Measurements from ENCODE around the gene ABHD12B. TPM values are rescaled to one million over a fixed set of nuclear protein-coding genes. Genes with fewer than 3 reads are reported as not detected.

The ABHD12B gene
- total and polyA plus RNA-seq, 2 donors from 2014 or later, result 0.88 TPM; not detected in 1

DNA sequence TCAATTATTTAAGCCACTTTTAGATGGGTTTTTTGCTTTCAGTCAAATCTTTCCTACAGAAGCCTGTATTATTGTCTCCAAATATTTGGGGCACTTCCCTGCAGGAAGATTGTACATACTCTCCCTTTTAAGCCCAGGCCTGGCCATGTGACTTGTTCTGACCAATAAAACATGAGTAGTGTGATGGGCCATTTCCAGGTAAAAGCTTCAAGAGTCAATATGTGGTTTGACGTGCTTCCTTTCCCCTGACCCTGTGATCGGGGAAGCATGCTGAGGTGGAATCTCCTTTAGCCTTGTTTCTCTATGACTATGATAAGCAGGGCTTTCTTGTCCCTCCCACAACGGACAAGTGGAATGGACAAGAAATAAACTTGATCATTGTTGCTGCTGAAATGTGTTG is 26.7 kb upstream of the ABHD12B start:
- H3K27me3 ChIP-seq (ENCODE audit: control insufficient read depth, insufficient read depth, low read length), result no peaks in the 10 kb centered on the region

DNA sequence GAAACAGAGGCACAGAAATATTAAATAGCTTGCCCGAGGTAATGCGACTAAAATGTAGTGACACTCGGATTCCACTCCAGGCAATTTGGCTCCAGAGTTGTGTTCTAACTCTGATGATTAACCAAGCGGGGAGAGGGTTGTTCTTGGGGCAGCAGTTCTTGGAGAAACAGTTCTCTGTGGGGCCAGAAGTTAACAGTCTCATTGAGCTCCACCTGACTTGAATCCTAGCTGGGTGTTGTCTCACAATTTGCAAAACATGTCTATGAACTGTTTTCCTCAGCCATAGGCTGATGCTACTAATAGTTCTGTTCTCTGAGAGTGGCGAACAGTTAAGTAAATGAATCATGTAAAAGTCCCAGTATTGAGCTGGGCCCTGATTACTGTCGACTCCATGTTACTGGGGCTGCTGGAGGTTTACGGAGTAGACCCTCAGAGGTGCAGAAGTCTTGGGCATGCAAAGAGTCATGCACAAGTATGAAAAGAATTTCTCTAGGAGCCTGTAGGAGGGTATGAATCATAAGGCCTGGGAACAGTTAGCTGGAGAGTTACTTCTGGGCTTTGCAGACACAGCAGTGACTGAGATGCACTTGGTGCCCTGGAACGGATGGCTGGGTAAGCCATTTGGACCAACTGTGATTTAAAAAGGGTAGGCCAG is 25.5 kb upstream of the ABHD12B start:
- H3K9ac ChIP-seq (ENCODE audit: low read length in 3 of 3), result no peak overlapping the region
- no peak overlapping the region for H3K4me3 ChIP-seq (ENCODE audit: low read length in 3 of 3)
- TF ChIP-seq CTCF (IDR thresholded peaks at IDR 0.05; ENCODE audit: borderline replicate concordance, extremely low read depth, insufficient read depth), result no peak
- DNase-seq (no peak), FAIRE-seq (no peak)
- H3K36me3 ChIP-seq (ENCODE audit: control insufficient read depth in 2 of 3, insufficient read depth in 3 of 3, low read length in 3 of 3), result no peaks in the 10 kb centered on the region
- no peaks in the 10 kb centered on the region for H3K9me3 ChIP-seq (ENCODE audit: control insufficient read depth in 2 of 3, insufficient read depth in 1 of 3, low read length in 3 of 3)
- no peak overlapping the region for H3K27ac ChIP-seq (ENCODE audit: low read depth in 2 of 2, low read length in 2 of 2)
- H3K4me1 ChIP-seq (ENCODE audit: control insufficient read depth in 2 of 3, insufficient read depth in 2 of 3, low read depth in 1 of 3, low read length in 3 of 3), result no peaks in the 10 kb centered on the region
- intact Hi-C loops (cut with DNase I), result no loop called here
- no peaks in the 10 kb centered on the region for H3K27me3 ChIP-seq (ENCODE audit: control insufficient read depth, insufficient read depth, low read length)

More for the DNA sequence above, 26.7 kb upstream of the ABHD12B start:
- no peak overlapping the region for H3K9ac ChIP-seq (ENCODE audit: low read length in 3 of 3)
- no peaks in the 10 kb centered on the region for H3K36me3 ChIP-seq (ENCODE audit: control insufficient read depth in 2 of 3, insufficient read depth in 3 of 3, low read length in 3 of 3)
- no peak for TF ChIP-seq CTCF (IDR thresholded peaks at IDR 0.05; ENCODE audit: borderline replicate concordance, extremely low read depth, insufficient read depth)
- H3K4me3 ChIP-seq (ENCODE audit: low read length in 3 of 3), result no peak overlapping the region
- FAIRE-seq (no peak), DNase-seq (no peak)
- H3K4me1 ChIP-seq (ENCODE audit: control insufficient read depth in 2 of 3, insufficient read depth in 2 of 3, low read depth in 1 of 3, low read length in 3 of 3), result no peaks in the 10 kb centered on the region
- no peaks in the 10 kb centered on the region for H3K9me3 ChIP-seq (ENCODE audit: control insufficient read depth in 2 of 3, insufficient read depth in 1 of 3, low read length in 3 of 3)
- no peak overlapping the region for H3K27ac ChIP-seq (ENCODE audit: low read depth in 2 of 2, low read length in 2 of 2)
- intact Hi-C loops (cut with DNase I), result no loop called here

DNA sequence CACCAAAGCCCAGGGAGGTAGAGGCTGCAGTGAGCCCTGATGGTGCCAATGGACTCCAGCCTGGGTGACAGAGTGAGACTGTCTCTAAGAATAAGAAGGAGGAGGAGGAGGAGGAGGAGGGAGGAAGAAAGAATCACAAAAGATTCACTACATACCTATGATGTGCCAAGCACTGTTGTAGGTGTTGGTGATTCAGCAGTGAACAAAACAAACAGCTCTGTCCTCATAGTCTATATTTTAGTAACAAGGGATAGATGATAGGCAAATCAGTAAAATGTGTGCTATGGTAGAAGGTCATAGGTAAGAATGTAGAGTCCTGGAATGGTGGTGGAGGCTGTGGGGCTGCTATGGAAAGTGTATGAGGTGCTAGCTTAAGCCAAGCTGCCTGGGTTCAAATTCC is 18.0 kb upstream of the ABHD12B start:
- Histone ChIP-seq H3K4me1 (ENCODE audit: control insufficient read depth in 2 of 3, insufficient read depth in 2 of 3, low read depth in 1 of 3, low read length in 3 of 3) (no peaks in the 10 kb centered on the region), H3K9ac (ENCODE audit: low read length in 3 of 3) (no peak overlapping the region), H3K27me3 (ENCODE audit: control insufficient read depth, insufficient read depth, low read length) (no peaks in the 10 kb centered on the region), H3K36me3 (ENCODE audit: control insufficient read depth in 2 of 3, insufficient read depth in 3 of 3, low read length in 3 of 3) (no peaks in the 10 kb centered on the region), H3K27ac (ENCODE audit: low read depth in 2 of 2, low read length in 2 of 2) (no peak overlapping the region), H3K9me3 (ENCODE audit: control insufficient read depth in 2 of 3, insufficient read depth in 1 of 3, low read length in 3 of 3) (no peaks in the 10 kb centered on the region), H3K4me3 (ENCODE audit: low read length in 3 of 3) (no peak overlapping the region)
- FAIRE-seq (no peak), DNase-seq (no peak)
- no peak for TF ChIP-seq CTCF (IDR thresholded peaks at IDR 0.05; ENCODE audit: borderline replicate concordance, extremely low read depth, insufficient read depth)
- intact Hi-C loops (cut with DNase I), result no loop called here

- FAIRE-seq (no peak), DNase-seq (no peak)
- Histone ChIP-seq H3K27me3 (ENCODE audit: control insufficient read depth, insufficient read depth, low read length) (no peaks in the 10 kb centered on the region), H3K9ac (ENCODE audit: low read length in 3 of 3) (no peak overlapping the region), H3K4me1 (ENCODE audit: control insufficient read depth in 2 of 3, insufficient read depth in 2 of 3, low read depth in 1 of 3, low read length in 3 of 3) (peaks cover 0 to 3% (median 0%) of the 10 kb centered on the region in 3 donors), H3K27ac (ENCODE audit: low read depth in 2 of 2, low read length in 2 of 2) (no peak overlapping the region), H3K36me3 (ENCODE audit: control insufficient read depth in 2 of 3, insufficient read depth in 3 of 3, low read length in 3 of 3) (no peaks in the 10 kb centered on the region), H3K9me3 (ENCODE audit: control insufficient read depth in 2 of 3, insufficient read depth in 1 of 3, low read length in 3 of 3) (no peaks in the 10 kb centered on the region), H3K4me3 (ENCODE audit: low read length in 3 of 3) (no peak overlapping the region)
- no peak for TF ChIP-seq CTCF (IDR thresholded peaks at IDR 0.05; ENCODE audit: borderline replicate concordance, extremely low read depth, insufficient read depth)
- intact Hi-C loops (cut with DNase I), result no loop called here
These were observed 17.3 kb upstream of the ABHD12B start for GRCh38 chr14:50854521-50854920.
